ENCODE results near the gene CNTFR. TPM values are rescaled to one million over a fixed set of nuclear protein-coding genes. Genes with fewer than 3 reads are reported as not detected.

The CNTFR gene
- total RNA-seq, 4 donors from 2014 or later, result 17.5 to 130 (median 49.1) TPM

GRCh38 chr9:34559624-34560455 is 29.7 kb downstream of the CNTFR start:
- TF ChIP-seq CTCF (IDR thresholded peaks at IDR 0.05; ENCODE audit: low read depth), result no peak

- TF ChIP-seq CTCF (IDR thresholded peaks at IDR 0.05; ENCODE audit: low read depth), result no peak
Measured at GRCh38 chr9:34558919-34559623, 30.5 kb downstream of the CNTFR start.

GRCh38 chr9:34558364-34558763 is 31.2 kb downstream of the CNTFR start:
- TF ChIP-seq CTCF (IDR thresholded peaks at IDR 0.05; ENCODE audit: low read depth), result no peak

GRCh38 chr9:34557426-34558321 is 31.9 kb downstream of the CNTFR start:
- no peak for TF ChIP-seq CTCF (IDR thresholded peaks at IDR 0.05; ENCODE audit: low read depth)

- no peak for TF ChIP-seq CTCF (IDR thresholded peaks at IDR 0.05; ENCODE audit: low read depth)
Measured at GRCh38 chr9:34556949-34557348, 32.6 kb downstream of the CNTFR start.

- TF ChIP-seq CTCF (IDR thresholded peaks at IDR 0.05; ENCODE audit: low read depth), result no peak
Measured at GRCh38 chr9:34555936-34556525, 33.5 kb downstream of the CNTFR start.

Data from subcutaneous adipose tissue (tissue), 4 donors.